Stimulated activated CD8-positive, alpha-beta memory T cell treated with anti-CD3 and anti-CD28 coated beads, Interleukin-4, amount 100 ng/mL, for 4 hours (primary cell): ENCODE data around the gene ARHGAP9.
"Not testable (repeated sequence)": the region's sequence is repeated elsewhere in the genome, so short reads cannot be mapped to it uniquely, and the experiment has no call there.

ENCODE experiments used
- DNase-seq, 2 donors: peaks; one replicate each; pipeline ENCODE4 v3.0.0-alpha.2; 2020; ENCODE audit warnings: low read depth in 2 of 2, low spot score in 1 of 2

Gene ARHGAP9

GRCh38 chr12:57517718-57518117, 38.1 kb upstream of the ARHGAP9 start:
- not testable (repeated sequence) for DNase-seq

DNA sequence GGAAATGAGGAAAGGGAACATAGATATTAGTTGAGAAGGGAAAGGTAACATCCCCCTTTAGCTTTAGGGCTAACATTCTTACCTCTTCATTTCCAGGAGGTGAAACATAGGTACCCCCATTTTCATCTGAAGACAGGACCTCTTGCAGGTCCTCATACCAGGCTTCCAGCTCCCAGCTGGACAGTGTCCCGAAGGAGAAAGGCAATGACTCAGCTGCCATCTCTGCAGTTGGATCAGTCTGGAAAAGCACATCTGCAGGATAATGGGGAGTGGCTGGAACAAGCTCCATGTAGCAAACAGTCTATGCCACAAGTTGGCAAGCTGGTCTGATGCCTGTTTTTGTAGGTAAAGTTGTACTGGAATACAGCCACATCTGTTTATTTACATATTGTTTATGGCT, 37.5 kb upstream of the ARHGAP9 start:
- DNase-seq: no peak

GRCh38 chr12:57516617-57517153, 37.0 kb upstream of the ARHGAP9 start:
- DNase-seq: no peak

- DNase-seq: no peak
These were observed 36.4 kb upstream of the ARHGAP9 start for GRCh38 chr12:57515934-57516541.

DNA sequence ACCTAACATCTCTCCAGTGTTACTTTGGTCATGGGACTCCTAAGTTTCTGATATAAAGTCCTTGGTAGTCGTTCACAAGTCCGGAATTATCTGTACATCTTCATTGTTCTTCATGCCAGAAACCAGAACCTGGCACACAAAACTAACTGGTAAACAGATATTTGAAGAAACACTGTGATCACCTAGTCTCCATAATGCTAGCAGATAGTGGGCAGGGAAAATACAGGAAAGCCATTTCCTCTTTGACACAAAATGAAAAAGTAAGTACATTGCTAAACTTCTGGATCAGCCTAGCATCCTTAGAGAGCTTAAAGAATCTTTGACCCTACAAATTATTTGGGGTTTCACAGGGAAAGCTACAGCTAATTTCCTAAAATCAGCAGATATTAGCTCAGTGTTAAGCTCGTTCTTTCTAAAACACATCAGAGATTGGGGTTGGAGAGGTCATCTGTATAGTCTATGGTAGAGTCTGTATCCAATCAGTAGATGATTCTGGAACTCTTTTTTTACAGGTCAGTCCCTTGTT, 35.8 kb upstream of the ARHGAP9 start:
- no peak for DNase-seq

GRCh38 chr12:57514720-57515407, 35.2 kb upstream of the ARHGAP9 start:
- DNase-seq: no peak

- not testable (repeated sequence) for DNase-seq
These were observed 34.6 kb upstream of the ARHGAP9 start for GRCh38 chr12:57514246-57514645.

GRCh38 chr12:57513677-57514076, 34.0 kb upstream of the ARHGAP9 start:
- DNase-seq: not testable (repeated sequence)

DNA sequence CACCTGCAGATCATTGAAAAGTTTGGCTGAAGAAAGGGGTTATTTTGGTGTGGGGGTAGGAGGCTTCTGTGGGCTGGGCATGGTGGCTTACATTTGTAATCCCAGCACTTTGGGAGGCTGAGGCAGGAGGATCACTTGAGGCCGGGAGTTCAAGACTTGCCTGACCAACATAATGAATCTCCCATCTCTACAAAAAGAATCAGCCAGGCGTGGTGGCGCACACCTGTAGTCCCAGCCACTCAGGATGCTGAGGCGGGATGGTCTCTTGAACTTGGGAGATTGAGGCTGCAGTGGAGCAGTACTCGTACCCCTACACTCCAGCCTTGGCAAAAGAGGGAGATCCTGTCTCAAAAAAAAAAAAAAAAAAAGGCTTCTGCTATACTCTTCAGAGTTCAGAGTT, 33.6 kb upstream of the ARHGAP9 start:
- no peak for DNase-seq

GRCh38 chr12:57512665-57513064, 33.0 kb upstream of the ARHGAP9 start:
- no peak for DNase-seq

- no peak for DNase-seq
These were observed 32.1 kb upstream of the ARHGAP9 start for GRCh38 chr12:57511588-57512325.

DNA sequence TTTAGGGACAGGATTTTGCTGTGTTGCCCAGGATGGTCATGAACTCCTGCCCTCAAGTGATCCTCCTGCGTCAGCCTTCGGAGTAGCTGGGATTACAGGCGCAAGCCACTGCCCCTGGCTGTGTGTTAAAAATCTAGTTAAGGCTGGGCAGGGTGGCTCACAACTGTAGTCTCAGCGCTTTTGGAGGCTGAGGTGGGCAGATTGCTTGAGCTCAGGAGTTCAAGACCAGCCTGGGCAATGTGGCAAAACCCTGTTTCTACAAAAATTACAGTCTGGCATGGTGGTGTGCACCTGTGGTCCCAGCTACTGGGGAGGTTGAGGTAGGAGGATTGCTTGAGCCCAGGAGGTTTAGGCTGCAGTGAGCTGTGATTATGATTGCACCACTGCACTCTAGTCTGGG, 31.5 kb upstream of the ARHGAP9 start:
- no peak for DNase-seq

- not testable (repeated sequence) for DNase-seq
These were observed 28.1 kb upstream of the ARHGAP9 start for GRCh38 chr12:57507796-57508195.

GRCh38 chr12:57506541-57506940, 26.9 kb upstream of the ARHGAP9 start:
- not testable (repeated sequence) for DNase-seq

DNA sequence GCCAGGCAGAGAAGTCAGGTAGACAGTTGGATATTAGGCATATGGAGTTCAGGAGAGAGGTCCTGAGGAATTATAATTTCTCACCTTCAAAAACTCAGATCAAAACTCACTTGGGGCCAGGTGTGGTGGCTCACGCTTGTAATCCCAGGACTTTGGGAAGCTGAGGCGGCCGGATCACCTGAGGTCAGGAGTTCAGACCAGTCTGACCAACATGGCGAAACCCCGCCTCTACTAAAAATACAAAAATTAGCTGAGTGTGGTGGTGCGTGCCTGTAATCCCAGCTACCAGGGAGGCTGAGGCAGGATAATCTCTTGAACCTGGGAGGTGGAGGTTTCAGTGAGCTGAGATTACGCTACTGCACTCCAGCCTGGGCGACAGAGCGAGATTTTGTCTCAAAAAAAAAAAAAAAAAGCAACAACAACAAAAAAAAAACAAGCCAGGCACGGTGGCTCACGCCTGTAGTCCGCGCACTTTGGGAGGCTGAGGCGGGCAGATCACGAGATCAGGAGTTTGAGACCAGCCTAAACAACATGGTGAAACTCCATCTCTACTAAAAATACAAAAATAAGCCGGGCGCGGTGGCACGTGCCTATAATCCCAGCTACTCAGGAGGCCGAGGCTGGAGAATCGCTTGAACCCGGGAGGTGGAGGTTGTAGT, 22.8 kb upstream of the ARHGAP9 start:
- not testable (repeated sequence) for DNase-seq

- DNase-seq: no peak
These were observed 20.5 kb upstream of the ARHGAP9 start for GRCh38 chr12:57500213-57500612.

GRCh38 chr12:57498571-57498970, 18.9 kb upstream of the ARHGAP9 start:
- DNase-seq: no peak

DNA sequence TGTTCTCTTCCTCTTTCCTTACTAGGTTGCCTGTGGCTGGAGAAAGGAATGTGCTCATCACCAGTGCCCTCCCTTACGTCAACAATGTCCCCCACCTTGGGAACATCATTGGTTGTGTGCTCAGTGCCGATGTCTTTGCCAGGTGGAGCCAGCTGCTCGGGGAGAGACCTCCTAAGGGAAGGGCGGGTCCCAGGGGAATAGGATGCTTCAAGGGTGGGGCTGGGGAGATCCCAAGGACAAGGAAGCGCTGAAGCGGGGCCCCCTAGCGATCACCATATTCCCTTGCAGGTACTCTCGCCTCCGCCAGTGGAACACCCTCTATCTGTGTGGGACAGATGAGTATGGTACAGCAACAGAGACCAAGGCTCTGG, 18.5 kb upstream of the ARHGAP9 start:
- no peak for DNase-seq

DNA sequence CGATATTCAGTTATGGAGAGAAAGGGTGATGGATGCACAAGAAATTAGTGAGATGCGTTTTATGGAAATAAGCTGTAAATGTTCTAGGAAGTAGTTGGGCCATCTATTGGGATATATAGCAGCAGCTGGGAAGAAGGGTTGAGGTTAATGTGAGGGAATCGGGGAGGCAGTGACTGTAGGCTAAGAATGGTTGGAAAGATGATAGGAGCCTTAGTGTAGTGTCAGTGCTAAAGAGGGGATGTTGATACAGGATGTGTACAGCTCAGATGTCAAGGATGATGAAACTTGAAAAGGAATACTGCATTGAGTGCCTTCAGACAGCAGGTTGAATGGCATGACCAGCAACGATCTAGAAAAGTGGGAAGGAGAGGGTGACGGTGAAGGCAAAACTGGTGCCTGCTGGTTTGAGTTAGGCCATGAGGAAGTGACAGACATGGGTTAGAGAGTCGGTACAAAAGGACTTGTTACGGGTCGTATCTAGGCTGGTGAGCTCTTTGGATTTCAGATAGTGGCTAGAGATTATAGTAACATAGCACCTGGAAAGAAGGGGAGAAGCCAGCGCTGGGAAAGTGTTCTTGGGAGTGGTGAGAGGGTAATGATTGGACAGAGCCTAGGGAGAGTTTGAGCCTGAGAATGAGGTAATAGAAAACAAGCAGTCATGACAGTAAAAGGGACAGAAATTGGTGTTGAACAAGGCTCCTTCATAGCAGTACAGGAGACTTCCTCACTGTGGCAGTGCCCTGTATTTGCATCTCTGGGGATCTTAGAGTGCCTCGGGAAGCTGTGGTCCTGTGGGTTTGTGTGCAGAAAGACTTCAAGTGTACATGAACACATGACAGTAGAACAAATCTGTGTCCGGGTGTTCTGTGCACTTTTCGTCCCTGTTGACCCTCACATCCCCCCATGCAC, 17.8 kb upstream of the ARHGAP9 start:
- DNase-seq: no peak

GRCh38 chr12:57496822-57497221, 17.2 kb upstream of the ARHGAP9 start:
- DNase-seq: no peak
